Spinal cord (tissue), 10 donors: ENCODE results near the gene ZNF532. TPM values are rescaled to one million over a fixed set of nuclear protein-coding genes. Genes with fewer than 3 reads are reported as not detected.

Experiments used
- DNase-seq, 6 donors: peaks; one replicate each; pipeline versions ENCODE4 v3.0.0 to v3.0.0-alpha.2; 2013 to 2015; ENCODE audit warnings: low spot score in 6 of 6, low read depth in 4 of 6
- H3K27ac ChIP-seq: one replicate; pipeline ENCODE4 v1.5.1; 2013; ENCODE audit warnings: low read depth, low read length, control low read depth
- H3K27me3 ChIP-seq: one replicate; pipeline ENCODE4 v1.6.1; 2013; ENCODE audit warnings: low read length; ENCODE audit not compliant: control insufficient read depth, insufficient read depth
- H3K36me3 ChIP-seq: one replicate; pipeline ENCODE4 v1.6.1; 2013; ENCODE audit warnings: low read length; ENCODE audit not compliant: control insufficient read depth, insufficient read depth
- H3K4me1 ChIP-seq: one replicate; pipeline ENCODE4 v1.6.1; 2013; ENCODE audit warnings: low read length; ENCODE audit not compliant: control insufficient read depth, insufficient read depth
- H3K4me3 ChIP-seq: one replicate; pipeline ENCODE4 v1.5.1; 2013; ENCODE audit warnings: low read depth, low read length, control low read depth
- H3K9me3 ChIP-seq: one replicate; pipeline ENCODE4 v1.6.1; 2013; ENCODE audit warnings: low read length; ENCODE audit not compliant: control insufficient read depth, insufficient read depth
- WGBS: methylation state at CpG from one replicate; pipeline ENCODE4 v1.1.5; 2013; ENCODE audit warnings: missing lambda C conversion rate; ENCODE audit not compliant: insufficient coverage; 5-methylcytosine and 5-hydroxymethylcytosine counted together
- polyA plus RNA-seq, 2 donors: library from polyadenylated mRNA; unstranded; fragments of 120-200 nt; gene quantifications; one replicate each; pipeline ENCODE4 v1.2.1, GENCODE V29; 2013; ENCODE audit not compliant: insufficient read length in 2 of 2
- total RNA-seq, 2 donors: library from RNA; depleted of rRNA in 1 of 2; stranded (reverse); fragments of 120-200 nt in 1 of 2; fragments of >200 nt in 1 of 2; gene quantifications; one replicate each; pipeline versions ENCODE4 v1.2.3 to v1.2.4, GENCODE V29; 2013 to 2014
- donor health status: healthy.

ZNF532 gene
- total and polyA plus RNA-seq, 4 donors, result 106 to 147 (median 122) TPM

DNA sequence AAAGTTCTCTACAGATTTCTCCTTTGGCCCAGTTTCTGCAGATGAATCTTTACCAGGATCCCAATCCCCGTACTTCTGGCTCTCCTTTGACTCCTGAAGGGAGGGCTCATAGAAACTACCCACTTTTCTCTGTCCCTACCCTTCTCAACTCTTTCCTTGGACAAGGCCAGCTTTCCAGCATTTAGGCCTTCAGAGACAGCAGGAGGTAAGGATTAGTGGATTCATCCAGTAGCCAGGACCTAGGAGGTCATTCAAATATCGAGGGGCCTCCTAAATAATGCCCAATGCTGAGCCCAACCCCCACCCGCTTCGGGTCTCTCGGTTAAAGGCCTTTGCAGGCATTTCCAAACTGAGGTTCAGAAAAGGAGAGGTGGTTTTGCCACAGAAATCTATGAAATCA is 4.8 kb upstream of the ZNF532 start:
- no peak overlapping the region for H3K4me3 ChIP-seq
- no peaks in the 10 kb centered on the region for H3K9me3 ChIP-seq
- H3K27ac ChIP-seq, result peak overlapping the region; percentile 97
- H3K36me3 ChIP-seq, result no peaks in the 10 kb centered on the region
- DNase-seq, result peak in 2 of 6 donors; percentile 38 to 47
- H3K4me1 ChIP-seq, result peaks cover 29% of the 10 kb centered on the region
- no peaks in the 10 kb centered on the region for H3K27me3 ChIP-seq
- 30% methylated on average over 5 of the region's 5 CpGs for WGBS

DNA sequence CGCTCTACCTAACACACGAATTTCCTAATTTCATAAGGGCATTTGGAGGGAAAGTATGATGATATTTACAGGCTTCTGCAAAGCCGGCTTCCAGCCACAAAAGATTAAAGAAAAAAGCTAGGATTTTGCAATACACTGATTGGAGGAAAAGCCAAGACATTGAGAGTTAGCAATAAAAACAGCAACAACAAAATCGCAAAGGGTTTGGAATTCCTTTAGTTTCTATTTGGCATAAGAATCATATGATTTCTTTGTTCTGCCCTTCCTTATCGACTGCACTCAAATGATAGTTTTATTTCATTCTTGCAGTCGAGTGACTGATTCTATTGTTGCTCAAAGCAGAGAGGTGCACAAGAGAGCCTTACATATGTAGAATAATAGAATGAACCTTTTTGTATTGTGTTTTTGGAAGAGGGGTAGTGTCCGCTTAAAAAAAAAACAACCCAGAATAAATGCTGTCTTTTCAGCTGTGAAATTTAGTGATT is 3.9 kb upstream of the ZNF532 start:
- peaks cover 29% of the 10 kb centered on the region for H3K4me1 ChIP-seq
- no peak overlapping the region for H3K4me3 ChIP-seq
- no peaks in the 10 kb centered on the region for H3K9me3 ChIP-seq
- no peaks in the 10 kb centered on the region for H3K36me3 ChIP-seq
- H3K27ac ChIP-seq, result peak overlapping the region; percentile 97
- peak in 2 of 6 donors; percentile 67 to 89 for DNase-seq
- WGBS, result no CpG with 5 or more reads among the region's 7 CpGs
- no peaks in the 10 kb centered on the region for H3K27me3 ChIP-seq

DNA sequence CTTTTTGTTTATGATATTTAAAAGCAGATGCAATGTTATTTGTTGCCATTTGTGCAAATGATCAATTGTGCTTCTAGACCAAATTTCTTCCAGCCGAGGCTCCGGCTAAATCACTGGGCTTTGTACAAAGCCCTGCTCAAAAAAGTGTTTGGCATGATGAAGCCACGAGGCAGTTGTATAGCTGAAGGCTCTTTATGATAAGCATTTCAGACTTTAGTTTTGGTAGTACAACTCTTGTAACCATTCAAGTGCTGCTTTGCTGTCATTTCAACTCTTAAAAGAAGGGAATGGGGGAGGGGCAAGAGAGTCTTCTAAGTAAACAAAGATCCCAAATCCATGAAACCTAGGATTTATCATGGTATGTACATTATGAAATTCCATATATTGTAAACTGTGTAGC is 3.3 kb upstream of the ZNF532 start:
- H3K4me3 ChIP-seq, result no peak overlapping the region
- H3K9me3 ChIP-seq, result no peaks in the 10 kb centered on the region
- H3K27me3 ChIP-seq, result no peaks in the 10 kb centered on the region
- peak overlapping the region; percentile 97 for H3K27ac ChIP-seq
- no peaks in the 10 kb centered on the region for H3K36me3 ChIP-seq
- 24% methylated on average over 2 of the region's 3 CpGs for WGBS
- H3K4me1 ChIP-seq, result peaks cover 29% of the 10 kb centered on the region
- DNase-seq, result peak in 2 of 6 donors; percentile 77 to 84

- WGBS, result 40% methylated on average over 1 of the region's 5 CpGs
- H3K4me3 ChIP-seq, result no peak overlapping the region
- H3K36me3 ChIP-seq, result no peaks in the 10 kb centered on the region
- no peaks in the 10 kb centered on the region for H3K9me3 ChIP-seq
- peaks cover 29% of the 10 kb centered on the region for H3K4me1 ChIP-seq
- no peaks in the 10 kb centered on the region for H3K27me3 ChIP-seq
- peak overlapping the region; percentile 97 for H3K27ac ChIP-seq
- peak in 2 of 6 donors; percentile 54 to 74 for DNase-seq
These were observed 2.8 kb upstream of the ZNF532 start for GRCh38 chr18:58861861-58862301.

GRCh38 chr18:58862356-58862755 is 2.3 kb upstream of the ZNF532 start:
- no peak for DNase-seq
- 9% methylated on average over 3 of the region's 10 CpGs for WGBS
- peaks cover 32% of the 10 kb centered on the region for H3K4me1 ChIP-seq
- H3K27me3 ChIP-seq, result no peaks in the 10 kb centered on the region
- H3K9me3 ChIP-seq, result no peaks in the 10 kb centered on the region
- peak overlapping the region; percentile 48 for H3K4me3 ChIP-seq
- peak overlapping the region; percentile 97 for H3K27ac ChIP-seq
- peaks cover under 1% of the 10 kb centered on the region for H3K36me3 ChIP-seq

DNA sequence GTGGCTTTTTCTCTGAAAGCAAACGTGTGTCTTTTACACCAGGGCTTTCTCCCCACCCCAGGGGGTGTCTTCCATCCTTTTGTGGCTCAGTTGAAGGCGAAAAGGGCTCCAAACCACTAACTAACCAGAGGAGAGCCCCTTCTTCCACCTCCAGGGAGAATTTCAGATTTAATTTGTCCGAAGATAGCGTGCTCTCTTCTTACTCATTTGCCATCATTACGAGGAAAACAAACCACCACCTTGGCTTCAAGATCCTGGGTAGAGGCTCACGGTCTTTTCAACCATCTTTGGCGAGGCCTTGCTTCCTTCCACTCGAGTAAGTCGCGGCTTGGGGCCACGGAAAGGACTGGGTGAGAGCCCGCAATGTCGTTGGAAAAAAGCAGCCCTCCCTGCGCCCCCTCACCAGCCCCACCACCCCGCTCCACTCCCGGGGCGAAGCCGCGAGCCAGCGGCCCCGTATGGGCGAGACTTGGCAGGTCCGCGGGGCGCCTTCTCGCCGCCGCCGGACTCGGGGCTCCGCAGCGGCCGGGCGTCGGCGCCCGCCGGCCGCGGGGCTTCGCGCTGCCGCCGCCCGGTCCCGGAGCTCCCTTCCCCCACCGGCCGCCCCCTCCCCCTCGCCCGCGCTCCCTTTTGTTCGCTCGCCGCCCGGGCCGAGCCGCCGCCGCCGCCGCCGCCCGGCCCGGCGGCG is 1.7 kb upstream of the ZNF532 start:
- WGBS, result under 1% methylated on average over 50 of the region's 66 CpGs
- Histone ChIP-seq H3K4me1 (peaks cover 38% of the 10 kb centered on the region), H3K9me3 (no peaks in the 10 kb centered on the region), H3K27me3 (no peaks in the 10 kb centered on the region), H3K4me3 (peak overlapping the region; percentile 48), H3K36me3 (peaks cover 3% of the 10 kb centered on the region), H3K27ac (peak overlapping the region; percentile 97)
- peak in 3 of 6 donors; percentile 51 to 86 (median 78) for DNase-seq

GRCh38 chr18:58863539-58864145 is 1.0 kb upstream of the ZNF532 start:
- Histone ChIP-seq H3K36me3 (peaks cover 6% of the 10 kb centered on the region), H3K9me3 (no peaks in the 10 kb centered on the region), H3K27ac (peak overlapping the region; percentile 96), H3K27me3 (no peaks in the 10 kb centered on the region), H3K4me3 (peak overlapping the region; percentile 36), H3K4me1 (peaks cover 37% of the 10 kb centered on the region)
- under 1% methylated on average over 63 of the region's 72 CpGs for WGBS
- DNase-seq, result peak in 2 of 6 donors; percentile 66 to 71

DNA sequence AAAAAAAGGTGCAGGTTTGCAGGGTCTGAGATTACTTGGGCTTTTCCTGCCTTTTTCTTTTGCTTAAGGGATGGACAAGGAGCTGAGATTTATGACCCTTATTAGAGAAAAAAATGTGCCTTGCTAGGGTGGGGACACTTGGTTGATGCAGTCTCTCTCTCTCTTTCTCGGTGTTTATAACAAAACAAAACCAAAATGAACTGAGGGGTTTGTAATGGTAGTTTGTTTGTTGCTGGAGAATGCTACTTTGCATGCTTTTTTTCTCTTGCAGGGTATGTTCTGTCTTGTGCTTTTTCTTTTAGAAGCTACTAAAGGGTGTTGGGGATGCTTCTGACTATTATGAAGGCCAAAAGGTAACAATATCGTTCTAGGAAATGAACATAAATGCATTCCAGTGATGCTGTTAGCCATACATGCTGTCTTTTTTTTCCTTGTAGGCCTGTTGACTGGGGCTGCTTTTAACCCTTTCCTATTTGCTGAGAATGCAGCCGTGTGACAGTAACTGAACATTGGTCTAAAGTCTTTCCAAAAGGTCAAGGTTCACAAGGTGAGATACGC is 435 bp downstream of the ZNF532 start:
- H3K27ac ChIP-seq, result peak overlapping the region; percentile 96
- peaks cover 25% of the 10 kb centered on the region for H3K4me1 ChIP-seq
- no peaks in the 10 kb centered on the region for H3K27me3 ChIP-seq

GRCh38 chr18:58865701-58866065 is 1.0 kb downstream of the ZNF532 start:
- Histone ChIP-seq H3K4me3 (peak overlapping the region; percentile 36), H3K27me3 (no peaks in the 10 kb centered on the region), H3K27ac (peak overlapping the region; percentile 96), H3K4me1 (peaks cover 30% of the 10 kb centered on the region), H3K36me3 (peaks cover 16% of the 10 kb centered on the region), H3K9me3 (no peaks in the 10 kb centered on the region)
- peak in 1 of 6 donors; percentile 79 for DNase-seq
- WGBS, result 27% methylated on average over 5 of the region's 8 CpGs

More for the DNA sequence above, 435 bp downstream of the ZNF532 start:
- peaks cover 11% of the 10 kb centered on the region for H3K36me3 ChIP-seq
- DNase-seq, result peak in 3 of 6 donors; percentile 62 to 82 (median 71)
- peak overlapping the region; percentile 36 for H3K4me3 ChIP-seq
- WGBS, result 0% methylated on average over 1 of the region's 4 CpGs
- no peaks in the 10 kb centered on the region for H3K9me3 ChIP-seq
